Measurements from ENCODE around the gene MYO18B.

- TF ChIP-seq POLR2A (IDR thresholded peaks at IDR 0.05; ENCODE audit: low read depth, low read length) = no peak
- TF ChIP-seq PAX5 (IDR thresholded peaks at IDR 0.05; ENCODE audit: insufficient read depth, low read length, severe bottlenecking) = no peak
- TF ChIP-seq POLR2AphosphoS5 (IDR thresholded peaks at IDR 0.05; ENCODE audit: low read depth, low read length) = no peak
- TF ChIP-seq TAF1 (IDR thresholded peaks at IDR 0.05; ENCODE audit: low read depth, low read length) = no peak
- no peak for TF ChIP-seq SPI1 (IDR thresholded peaks at IDR 0.05; ENCODE audit: low read depth, low read length)
Observed at GRCh38 chr22:25781801-25782200, 39.8 kb downstream of the MYO18B start.
